Measurements from ENCODE around the gene PPP1R15A.
"Not testable (repeated sequence)": the region's sequence is repeated elsewhere in the genome, so short reads cannot be mapped to it uniquely, and the experiment has no call there.

Gene PPP1R15A

DNA sequence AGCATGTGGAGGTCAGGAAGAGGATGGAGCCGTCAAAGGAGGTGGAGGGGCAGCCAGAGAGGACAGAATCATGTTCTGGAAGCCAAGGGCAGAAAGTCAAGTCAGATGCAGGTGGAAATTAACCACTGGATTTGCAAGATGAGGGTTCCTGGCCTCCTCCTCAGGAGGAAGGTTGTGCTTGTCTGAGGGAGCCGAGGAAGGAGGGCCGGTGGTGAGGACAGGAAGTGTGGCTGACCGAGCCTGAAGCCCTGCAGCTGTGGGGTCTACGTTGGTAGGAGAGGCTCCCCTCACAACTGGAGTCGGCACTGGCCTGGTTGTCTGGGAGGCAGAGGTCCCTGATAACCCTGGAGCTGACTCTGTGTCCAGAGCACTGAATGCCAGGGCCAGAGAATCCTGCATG is 45.9 kb downstream of the PPP1R15A start:
- DNase-seq: no peak

GRCh38 chr19:48918801-48919247 is 46.6 kb downstream of the PPP1R15A start:
- no peak for DNase-seq

- not testable (repeated sequence) for DNase-seq
Measured at GRCh38 chr19:48919271-48919670, 47.0 kb downstream of the PPP1R15A start.

DNA sequence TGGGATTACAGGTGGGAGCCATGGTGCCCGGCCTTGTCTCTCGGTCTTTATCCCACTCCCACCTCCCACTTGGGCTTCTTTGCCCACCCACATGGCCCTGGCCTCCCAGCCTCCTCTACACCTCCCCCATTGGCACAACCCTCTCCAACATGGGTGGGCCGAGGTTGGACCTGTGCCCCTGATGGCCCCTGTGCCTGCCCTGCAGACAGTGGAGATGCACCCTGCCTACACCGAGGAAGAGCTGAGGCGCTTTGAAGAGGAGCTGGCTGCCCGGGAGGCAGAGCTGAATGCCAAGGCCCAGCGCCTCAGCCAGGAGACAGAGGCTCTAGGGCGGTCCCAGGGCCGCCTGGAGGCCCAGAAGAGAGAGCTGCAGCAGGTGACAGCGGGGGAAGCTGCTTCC is 48.7 kb downstream of the PPP1R15A start:
- DNase-seq: no peak

GRCh38 chr19:48921721-48922500 is 49.7 kb downstream of the PPP1R15A start:
- no peak for DNase-seq

- no peak for DNase-seq
Measured at GRCh38 chr19:48922548-48923490, 50.6 kb downstream of the PPP1R15A start.

- DNase-seq: no peak
Measured at GRCh38 chr19:48925240-48925843, 53.1 kb downstream of the PPP1R15A start.
